ENCODE data around the gene IFNLR1.
"Not testable (repeated sequence)": the region's sequence is repeated elsewhere in the genome, so short reads cannot be mapped to it uniquely, and the experiment has no call there.

Gene IFNLR1

DNA sequence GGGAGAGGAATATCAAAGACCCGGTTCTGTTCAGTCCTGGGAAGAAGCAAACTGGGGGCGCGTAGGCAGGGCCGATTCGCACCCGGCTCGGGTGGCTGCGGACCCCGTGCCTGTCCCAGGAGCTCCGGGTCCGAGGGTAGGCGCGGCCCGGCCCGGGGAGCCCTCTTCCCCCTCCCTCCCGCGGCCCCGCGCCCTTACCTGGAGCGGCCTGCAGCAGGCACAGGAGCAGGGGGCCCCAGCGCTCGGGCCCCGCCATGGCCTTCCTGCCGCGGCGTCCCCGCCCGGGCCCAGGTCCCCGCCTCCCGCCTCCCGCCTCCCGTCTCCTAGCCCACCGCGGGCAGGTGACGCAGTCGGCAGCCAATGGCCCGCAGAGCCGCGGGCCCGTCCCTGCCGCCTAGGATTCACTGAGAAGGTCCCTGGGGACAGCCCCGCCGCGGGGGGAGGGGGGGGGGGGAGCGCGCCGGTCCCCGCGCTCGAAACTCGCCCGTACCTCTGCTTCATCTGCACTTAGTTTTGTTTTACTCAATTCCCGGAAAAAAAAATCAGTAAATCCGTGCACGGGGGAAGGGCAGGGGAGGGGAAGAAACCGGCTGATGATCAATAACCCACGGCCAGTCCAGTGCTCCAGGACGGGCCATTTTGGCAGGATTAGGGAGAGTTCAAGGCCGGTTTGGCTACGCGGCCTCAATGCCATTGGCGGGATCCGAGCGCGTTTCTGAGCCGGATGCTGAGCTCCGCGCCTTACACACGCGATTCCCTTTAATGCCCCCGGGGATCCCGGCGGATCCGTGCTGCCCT, at the start of gene IFNLR1:
Gene IFNLR1, minus strand, starts transcription at position 297 of the 798 bp plus-strand sequence. Its CDS starts 41 bp downstream, at position 256.
- DNase-seq = peak; percentile 71

- DNase-seq = no peak
Observed at GRCh38 chr1:24235921-24236788, 49.1 kb upstream of the IFNLR1 start.

DNA sequence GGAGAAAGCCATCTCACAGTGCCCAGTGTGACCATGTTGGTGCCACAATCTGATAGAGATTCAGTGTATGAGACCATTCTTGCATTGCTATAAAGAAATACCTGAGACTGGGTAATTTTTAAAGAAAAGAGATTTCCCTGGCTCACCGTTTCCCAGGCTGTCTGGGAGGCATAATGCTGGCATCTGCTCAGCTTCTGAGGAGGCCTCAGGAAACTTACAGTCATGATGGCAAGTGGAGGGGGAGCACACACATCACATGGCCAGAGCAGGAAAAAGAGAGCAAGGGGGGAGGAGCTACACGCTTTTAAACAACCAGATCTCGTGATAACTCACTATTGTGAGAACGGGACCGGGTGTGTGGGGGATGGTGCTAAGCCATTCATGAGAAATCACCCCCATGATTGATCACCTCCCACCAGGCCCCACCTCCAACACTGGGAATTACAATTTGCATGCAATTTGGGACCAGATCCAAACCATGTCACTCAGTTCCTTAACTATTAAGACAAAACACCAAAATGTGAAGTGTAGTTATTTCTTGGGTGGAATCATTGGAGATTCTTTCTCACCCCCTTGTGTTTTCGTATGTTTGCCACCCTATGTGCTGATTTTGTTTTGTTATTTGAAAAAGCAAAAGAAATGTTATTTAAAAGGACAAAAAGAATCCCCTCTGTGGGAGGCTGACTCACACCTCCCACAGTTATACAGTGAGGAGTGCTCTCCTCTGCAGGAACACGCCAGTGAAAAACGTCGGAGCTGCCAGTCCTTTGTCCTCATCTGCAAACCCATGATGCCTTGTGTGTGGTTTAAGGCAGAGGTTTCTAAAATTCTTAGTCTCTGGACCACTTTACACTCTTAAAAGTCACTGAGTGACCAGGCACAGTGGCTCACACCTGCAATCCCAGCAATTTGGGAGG, 46.9 kb upstream of the IFNLR1 start:
- no peak for DNase-seq

- no peak for DNase-seq
Observed at GRCh38 chr1:24231701-24232100, 44.6 kb upstream of the IFNLR1 start.

GRCh38 chr1:24228311-24228710, 41.2 kb upstream of the IFNLR1 start:
- no peak for DNase-seq

DNA sequence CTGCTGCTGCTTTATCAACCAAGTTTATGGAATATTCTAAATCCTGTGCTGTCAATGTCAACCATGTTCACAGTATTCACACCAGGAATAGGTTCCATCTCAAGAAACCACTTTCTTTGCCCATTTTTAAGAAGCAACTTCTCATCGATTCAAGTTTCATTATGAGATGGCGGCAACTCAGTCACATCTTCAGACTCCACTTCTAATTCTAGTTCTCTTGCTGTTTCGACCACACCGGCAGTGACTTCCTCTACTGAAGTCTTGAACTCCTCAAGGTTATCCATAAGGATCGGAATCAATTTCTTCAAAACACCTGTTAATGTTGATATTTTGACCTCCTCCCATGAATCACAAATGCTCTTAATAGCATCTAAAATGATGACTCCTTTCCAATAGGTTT, 39.7 kb upstream of the IFNLR1 start:
- no peak for DNase-seq

DNA sequence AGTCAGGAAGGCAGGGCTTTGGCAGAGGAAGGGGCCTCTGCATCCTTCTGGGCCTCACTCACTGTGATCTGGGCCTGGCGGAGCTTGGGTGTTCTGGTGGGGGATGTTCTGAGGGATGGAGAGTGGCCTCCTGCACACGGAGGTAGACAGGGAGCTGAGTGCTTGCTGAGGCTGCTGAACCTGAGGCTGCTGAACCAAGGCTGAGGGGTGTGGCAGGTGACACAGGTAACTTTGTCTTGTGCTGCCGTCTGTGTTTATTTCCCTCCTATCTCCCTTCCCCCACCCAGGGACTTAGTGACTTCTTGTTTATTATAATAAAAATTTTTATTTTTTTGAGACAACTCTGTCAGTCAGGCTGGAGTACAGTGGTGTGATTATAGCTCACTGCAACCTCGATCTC, 37.7 kb upstream of the IFNLR1 start:
- no peak for DNase-seq

- no peak for DNase-seq
Observed at GRCh38 chr1:24224086-24224485, 37.0 kb upstream of the IFNLR1 start.

GRCh38 chr1:24222793-24223192, 35.7 kb upstream of the IFNLR1 start:
- DNase-seq = no peak

- DNase-seq = no peak
Observed at GRCh38 chr1:24222008-24222605, 35.0 kb upstream of the IFNLR1 start.

DNA sequence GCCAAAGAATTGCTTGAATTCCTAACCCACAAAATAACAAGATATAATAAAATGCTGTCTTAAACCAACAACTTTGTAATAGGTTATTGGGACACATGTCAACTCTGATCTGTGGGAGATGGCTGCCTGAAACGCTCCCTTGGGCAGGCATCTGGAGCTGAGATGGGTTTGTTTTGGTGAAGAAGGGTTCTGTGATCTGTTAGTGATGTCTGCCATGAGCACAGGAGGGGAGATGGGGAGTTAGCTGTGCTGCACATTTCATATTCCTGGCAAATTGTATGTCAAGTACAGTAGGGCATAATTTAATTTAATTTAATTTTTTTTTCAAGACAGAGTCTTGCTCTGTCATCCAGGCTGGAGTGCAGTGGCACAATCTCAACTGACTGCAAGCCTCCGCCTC, 34.2 kb upstream of the IFNLR1 start:
- DNase-seq = no peak

GRCh38 chr1:24216276-24217074, 29.4 kb upstream of the IFNLR1 start:
- no peak for DNase-seq

GRCh38 chr1:24215226-24215814, 28.2 kb upstream of the IFNLR1 start:
- DNase-seq = no peak

DNA sequence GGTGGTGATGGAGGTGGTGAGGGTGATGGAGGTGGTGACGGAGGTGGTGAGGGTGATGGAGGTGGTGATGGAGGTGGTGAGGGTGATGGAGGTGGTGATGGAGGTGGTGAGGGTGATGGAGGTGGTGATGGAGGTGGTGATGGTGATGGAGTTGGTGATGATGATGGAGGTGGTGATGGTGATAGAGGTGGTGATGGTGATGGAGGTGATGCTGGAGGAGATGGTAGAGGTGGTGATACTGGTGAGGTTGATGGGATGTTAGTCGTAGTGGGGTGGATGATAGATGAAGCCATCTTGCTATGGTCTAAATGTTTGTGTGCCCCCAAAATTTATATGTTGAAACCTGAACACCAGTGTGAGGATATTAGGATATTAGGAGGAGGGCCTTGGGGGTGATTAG, 25.3 kb upstream of the IFNLR1 start:
- DNase-seq = no peak

GRCh38 chr1:24210195-24210627, 23.1 kb upstream of the IFNLR1 start:
- no peak for DNase-seq

- DNase-seq = no peak
Observed at GRCh38 chr1:24209097-24209496, 22.0 kb upstream of the IFNLR1 start.

- no peak for DNase-seq
Observed at GRCh38 chr1:24207709-24208108, 20.6 kb upstream of the IFNLR1 start.

DNA sequence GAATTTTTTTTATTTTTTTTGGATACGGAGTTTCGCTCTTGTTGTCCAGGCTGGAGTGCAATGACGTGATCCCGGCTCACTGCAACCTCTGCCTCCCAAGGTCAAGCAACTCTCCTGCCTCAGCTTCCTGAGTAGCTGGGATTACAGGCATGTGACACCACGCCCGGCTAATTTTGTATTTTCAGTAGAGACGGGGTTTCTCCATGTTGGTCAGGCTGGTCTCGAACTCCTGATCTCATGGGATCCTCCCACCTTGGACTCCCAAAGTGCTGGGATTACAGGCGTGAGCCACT, 20.3 kb upstream of the IFNLR1 start:
- DNase-seq = not testable (repeated sequence)

DNA sequence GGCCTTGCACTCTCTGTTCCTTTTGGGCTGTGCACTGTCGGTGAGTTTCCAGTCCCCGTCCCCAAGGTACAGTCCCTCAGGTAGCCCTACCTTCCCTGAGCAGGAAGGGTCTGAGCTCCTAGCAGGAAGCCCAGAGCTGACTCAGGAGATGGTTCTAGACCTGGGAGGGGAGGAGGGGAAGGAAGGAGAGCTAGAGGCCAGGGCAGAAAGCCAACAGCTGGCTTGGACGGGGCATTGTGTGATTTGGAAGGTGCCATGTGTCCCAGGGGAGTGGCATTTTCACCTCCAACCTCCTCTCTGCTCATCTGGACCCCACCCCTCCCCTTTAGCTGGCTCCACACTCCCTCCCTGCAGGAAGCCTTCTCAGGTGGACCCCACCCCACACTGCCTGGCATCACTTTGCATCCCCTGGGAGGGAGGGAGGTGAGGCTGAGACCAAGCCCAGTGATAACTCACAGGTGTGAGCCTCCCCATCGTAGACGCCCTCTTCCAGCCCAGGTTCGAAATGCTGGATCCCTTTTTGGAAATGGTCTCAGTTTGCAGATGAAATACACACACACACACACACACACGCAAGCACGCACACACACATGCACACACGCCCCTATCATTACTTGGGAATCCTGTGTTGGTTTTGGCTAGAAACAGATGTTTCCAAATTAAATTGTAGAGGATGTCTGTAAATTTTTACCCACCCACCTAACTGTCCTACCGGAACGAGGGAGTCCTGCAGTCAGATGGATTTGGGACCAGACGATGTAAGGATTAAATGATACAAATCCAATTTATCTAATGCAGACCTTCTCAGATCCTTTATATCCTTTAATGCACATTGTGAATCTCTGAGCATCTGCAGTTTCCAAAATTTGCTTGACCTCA, 19.7 kb upstream of the IFNLR1 start:
- no peak for DNase-seq

DNA sequence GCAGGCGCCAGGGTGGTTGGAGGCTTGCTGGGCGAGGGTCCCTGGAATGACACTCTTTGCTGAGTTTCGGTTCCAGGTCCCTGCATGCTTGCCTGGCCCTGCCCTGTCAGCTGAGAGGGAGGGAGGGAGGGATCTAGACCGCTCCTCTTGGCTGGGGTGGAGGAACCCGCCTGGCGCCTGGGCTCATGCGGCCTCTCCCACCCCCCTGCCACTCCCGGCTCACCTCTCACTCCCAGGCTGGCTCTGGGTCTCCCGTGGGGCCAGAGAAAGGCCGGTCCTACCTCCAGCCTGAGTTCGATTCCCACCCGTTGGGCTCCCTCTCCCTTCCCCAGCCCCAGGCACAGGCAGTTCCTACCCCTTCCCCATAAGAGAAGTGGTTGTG, 19.0 kb upstream of the IFNLR1 start:
- no peak for DNase-seq
